ENCODE measurements around the gene RNF149.

The RNF149 gene

DNA sequence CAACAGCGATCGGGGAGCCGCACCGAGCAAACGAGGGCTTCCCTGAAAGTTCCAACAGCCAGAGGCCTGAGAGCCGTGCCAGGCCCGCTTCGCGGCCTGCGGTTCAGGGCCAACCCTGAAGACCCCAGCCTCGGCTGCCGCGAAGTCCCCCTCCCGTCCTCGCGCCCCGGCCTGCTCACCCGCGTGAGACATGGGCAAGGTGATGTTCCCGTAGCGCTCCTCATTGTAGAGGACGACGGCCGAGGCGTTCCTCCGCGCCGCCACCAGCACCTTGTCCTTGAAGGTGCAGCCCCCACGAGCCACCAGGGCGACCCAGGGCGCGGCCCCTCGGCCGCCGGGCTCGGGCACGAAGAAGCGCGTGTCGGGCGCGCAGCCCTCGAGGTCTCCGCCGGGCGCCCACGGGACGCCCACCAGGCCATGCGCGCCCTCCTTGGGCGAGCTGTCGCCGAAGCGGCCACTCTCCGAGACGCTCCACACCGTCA is 510 bp downstream of the RNF149 start:
- TF ChIP-seq GLIS3 (CRISPR knock-in tag; IDR thresholded peaks at IDR 0.05) (no peak), ZC3H10 (CRISPR knock-in tag; IDR thresholded peaks at IDR 0.05) (no peak), OSR1 (CRISPR knock-in tag; IDR thresholded peaks at IDR 0.05) (no peak), ISL1 (CRISPR knock-in tag; IDR thresholded peaks at IDR 0.05) (no peak)
- TF ChIP-seq, protein P1, sequence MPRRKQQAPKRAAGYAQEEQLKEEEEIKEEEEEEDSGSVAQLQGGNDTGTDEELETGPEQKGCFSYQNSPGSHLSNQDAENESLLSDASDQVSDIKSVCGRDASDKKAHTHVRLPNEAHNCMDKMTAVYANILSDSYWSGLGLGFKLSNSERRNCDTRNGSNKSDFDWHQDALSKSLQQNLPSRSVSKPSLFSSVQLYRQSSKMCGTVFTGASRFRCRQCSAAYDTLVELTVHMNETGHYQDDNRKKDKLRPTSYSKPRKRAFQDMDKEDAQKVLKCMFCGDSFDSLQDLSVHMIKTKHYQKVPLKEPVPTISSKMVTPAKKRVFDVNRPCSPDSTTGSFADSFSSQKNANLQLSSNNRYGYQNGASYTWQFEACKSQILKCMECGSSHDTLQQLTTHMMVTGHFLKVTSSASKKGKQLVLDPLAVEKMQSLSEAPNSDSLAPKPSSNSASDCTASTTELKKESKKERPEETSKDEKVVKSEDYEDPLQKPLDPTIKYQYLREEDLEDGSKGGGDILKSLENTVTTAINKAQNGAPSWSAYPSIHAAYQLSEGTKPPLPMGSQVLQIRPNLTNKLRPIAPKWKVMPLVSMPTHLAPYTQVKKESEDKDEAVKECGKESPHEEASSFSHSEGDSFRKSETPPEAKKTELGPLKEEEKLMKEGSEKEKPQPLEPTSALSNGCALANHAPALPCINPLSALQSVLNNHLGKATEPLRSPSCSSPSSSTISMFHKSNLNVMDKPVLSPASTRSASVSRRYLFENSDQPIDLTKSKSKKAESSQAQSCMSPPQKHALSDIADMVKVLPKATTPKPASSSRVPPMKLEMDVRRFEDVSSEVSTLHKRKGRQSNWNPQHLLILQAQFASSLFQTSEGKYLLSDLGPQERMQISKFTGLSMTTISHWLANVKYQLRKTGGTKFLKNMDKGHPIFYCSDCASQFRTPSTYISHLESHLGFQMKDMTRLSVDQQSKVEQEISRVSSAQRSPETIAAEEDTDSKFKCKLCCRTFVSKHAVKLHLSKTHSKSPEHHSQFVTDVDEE (CRISPR knock-in tag; IDR thresholded peaks at IDR 0.05), result no peak
- ATAC-seq, result peak; percentile 21

DNA sequence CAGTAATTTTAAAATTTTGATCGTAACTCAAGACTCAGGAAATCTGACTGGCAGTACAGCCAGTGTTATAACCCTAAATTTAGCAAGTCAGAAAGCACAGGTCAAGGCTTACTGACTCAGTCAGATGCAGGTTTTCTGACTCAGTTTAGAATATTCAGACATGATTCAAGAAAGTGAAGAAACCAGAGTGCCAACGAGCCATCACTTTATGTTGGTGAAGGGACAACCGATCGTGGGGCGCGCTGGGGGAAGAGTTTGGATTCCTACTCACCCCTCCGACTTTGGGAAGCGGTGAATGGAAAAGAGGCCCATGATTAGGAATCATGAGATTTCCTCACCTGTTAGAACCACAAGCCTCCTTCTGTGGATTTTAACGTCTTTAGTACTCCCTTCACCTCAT is 998 bp downstream of the RNF149 start:
- TF ChIP-seq ZC3H10 (CRISPR knock-in tag; IDR thresholded peaks at IDR 0.05) (no peak), ESRRG (CRISPR knock-in tag; IDR thresholded peaks at IDR 0.05) (no peak)
- TF ChIP-seq, protein P2, sequence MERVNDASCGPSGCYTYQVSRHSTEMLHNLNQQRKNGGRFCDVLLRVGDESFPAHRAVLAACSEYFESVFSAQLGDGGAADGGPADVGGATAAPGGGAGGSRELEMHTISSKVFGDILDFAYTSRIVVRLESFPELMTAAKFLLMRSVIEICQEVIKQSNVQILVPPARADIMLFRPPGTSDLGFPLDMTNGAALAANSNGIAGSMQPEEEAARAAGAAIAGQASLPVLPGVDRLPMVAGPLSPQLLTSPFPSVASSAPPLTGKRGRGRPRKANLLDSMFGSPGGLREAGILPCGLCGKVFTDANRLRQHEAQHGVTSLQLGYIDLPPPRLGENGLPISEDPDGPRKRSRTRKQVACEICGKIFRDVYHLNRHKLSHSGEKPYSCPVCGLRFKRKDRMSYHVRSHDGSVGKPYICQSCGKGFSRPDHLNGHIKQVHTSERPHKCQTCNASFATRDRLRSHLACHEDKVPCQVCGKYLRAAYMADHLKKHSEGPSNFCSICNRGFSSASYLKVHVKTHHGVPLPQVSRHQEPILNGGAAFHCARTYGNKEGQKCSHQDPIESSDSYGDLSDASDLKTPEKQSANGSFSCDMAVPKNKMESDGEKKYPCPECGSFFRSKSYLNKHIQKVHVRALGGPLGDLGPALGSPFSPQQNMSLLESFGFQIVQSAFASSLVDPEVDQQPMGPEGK (CRISPR knock-in tag; IDR thresholded peaks at IDR 0.05; ENCODE audit: borderline replicate concordance), result no peak
- no peak for ATAC-seq

DNA sequence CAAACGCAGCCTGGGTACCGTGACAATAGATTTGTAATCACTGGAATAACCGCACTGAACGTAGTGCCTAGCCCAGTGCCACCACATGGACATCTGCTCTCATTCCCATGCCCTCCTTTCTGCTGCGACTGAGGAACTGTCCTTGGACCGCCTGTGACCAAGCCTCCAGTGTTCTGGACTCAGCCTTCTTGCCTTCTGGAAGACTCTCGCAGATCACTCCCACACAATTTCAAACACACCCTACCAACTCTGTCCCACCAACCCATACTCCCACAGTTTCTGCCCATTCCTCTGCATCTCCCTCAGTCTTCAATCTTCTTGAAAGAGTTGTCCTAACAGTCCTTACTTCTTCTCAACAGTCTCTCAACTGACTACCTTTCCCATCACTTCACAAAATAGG is 2.1 kb downstream of the RNF149 start:
- no peak for TF ChIP-seq ZNF565 (CRISPR knock-in tag; conservative IDR thresholded peaks at IDR 0.05; ENCODE audit: low read depth)
- TF ChIP-seq, protein P1 (CRISPR knock-in tag; IDR thresholded peaks at IDR 0.05), result no peak
- peak; percentile 1; the same call in 2 of the 3 replicates for ATAC-seq

DNA sequence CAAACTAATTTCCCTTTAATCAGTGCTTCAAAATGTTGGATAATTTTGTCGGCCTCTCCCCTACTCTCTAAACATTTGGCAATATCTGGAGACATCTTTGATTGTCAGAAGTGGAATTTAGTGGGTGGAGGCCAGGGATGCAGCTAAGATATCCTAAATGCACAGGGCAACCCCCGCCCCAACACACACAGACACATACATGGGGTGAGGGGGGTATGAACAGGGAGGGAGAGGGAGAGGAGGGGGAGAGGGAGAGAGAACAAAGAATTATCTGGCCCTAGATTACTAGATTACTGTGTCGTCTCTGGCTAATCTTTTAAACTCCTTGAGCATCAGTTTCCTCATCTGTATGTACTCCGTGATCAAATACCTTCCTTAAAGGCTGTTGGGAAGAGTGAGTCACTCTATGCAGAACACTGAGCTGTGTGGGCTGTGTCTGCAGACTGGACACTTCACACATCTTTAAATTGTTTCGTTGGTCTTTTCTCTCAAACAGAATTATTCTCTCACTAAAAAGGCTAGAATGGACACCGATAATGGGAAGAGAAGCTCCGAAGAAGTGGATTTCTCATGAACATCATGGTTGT is 2.9 kb downstream of the RNF149 start:
- ATAC-seq, result peak; percentile 61
- no peak for TF ChIP-seq OSR1 (CRISPR knock-in tag; IDR thresholded peaks at IDR 0.05)
- TF ChIP-seq ESRRG (CRISPR knock-in tag; IDR thresholded peaks at IDR 0.05), result no peak

DNA sequence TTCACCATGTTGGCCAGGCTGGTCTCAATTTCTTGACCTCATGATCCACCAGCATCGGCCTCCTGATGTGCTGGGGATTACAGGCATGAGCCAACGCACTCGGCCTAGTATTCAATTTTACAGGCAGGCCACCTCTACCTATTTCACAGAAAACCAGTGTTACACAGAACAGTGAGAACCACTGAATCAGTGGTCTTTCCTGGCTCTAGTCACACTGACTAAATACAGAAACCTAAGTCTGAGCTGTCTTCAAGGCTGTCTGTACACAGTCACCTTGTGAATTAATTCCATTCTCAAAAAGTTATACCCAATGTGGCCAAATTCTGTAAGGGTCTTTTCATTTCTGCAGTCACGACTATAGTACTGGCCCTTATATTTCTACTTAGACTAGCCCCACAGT is 3.5 kb downstream of the RNF149 start:
- ATAC-seq, result no peak

DNA sequence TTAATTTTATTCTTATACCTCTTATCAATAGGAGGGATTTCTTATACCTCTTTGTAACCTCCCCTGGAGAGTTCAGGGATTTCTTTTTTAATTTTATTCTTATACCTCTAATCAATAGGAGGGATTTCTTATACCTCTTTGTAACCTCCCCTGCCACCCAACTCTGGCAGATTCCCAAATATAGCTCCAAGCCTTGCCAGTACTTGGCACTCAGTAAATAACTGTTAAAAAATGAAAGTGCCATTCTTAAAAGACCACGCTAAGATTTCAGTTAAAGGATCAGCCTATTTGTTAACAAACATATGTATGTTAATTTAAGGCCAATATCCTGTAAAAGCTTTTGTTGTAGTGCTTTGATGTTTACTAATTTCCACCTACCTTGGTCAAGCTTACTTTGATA is 4.8 kb downstream of the RNF149 start:
- ATAC-seq, result no peak
- TF ChIP-seq TCF4 (CRISPR knock-in tag; IDR thresholded peaks at IDR 0.05; ENCODE audit: borderline replicate concordance), result no peak
- TF ChIP-seq, protein P3, sequence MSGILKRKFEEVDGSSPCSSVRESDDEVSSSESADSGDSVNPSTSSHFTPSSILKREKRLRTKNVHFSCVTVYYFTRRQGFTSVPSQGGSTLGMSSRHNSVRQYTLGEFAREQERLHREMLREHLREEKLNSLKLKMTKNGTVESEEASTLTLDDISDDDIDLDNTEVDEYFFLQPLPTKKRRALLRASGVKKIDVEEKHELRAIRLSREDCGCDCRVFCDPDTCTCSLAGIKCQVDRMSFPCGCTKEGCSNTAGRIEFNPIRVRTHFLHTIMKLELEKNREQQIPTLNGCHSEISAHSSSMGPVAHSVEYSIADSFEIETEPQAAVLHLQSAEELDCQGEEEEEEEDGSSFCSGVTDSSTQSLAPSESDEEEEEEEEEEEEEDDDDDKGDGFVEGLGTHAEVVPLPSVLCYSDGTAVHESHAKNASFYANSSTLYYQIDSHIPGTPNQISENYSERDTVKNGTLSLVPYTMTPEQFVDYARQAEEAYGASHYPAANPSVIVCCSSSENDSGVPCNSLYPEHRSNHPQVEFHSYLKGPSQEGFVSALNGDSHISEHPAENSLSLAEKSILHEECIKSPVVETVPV (CRISPR knock-in tag; IDR thresholded peaks at IDR 0.05), result no peak
- no peak for TF ChIP-seq OSR1 (CRISPR knock-in tag; IDR thresholded peaks at IDR 0.05)
- TF ChIP-seq SNAI2 (CRISPR knock-in tag; IDR thresholded peaks at IDR 0.05), result no peak
- TF ChIP-seq, protein P1 (CRISPR knock-in tag; IDR thresholded peaks at IDR 0.05), result no peak
- no peak for TF ChIP-seq RARB (CRISPR knock-in tag; IDR thresholded peaks at IDR 0.05)
- TF ChIP-seq ZNF8 (CRISPR knock-in tag; IDR thresholded peaks at IDR 0.05), result no peak
- TF ChIP-seq, protein P2 (CRISPR knock-in tag; IDR thresholded peaks at IDR 0.05; ENCODE audit: borderline replicate concordance), result no peak
- no peak for TF ChIP-seq ARNTL (CRISPR knock-in tag; IDR thresholded peaks at IDR 0.05; ENCODE audit: borderline replicate concordance, low read depth)
- no peak for TF ChIP-seq BACH2 (CRISPR knock-in tag; IDR thresholded peaks at IDR 0.05; ENCODE audit: borderline replicate concordance)
- TF ChIP-seq ZNF70 (CRISPR knock-in tag; IDR thresholded peaks at IDR 0.05), result no peak
- no peak for TF ChIP-seq ZFP30 (CRISPR knock-in tag; IDR thresholded peaks at IDR 0.05)
- no peak for TF ChIP-seq ESRRG (CRISPR knock-in tag; IDR thresholded peaks at IDR 0.05)
- no peak for TF ChIP-seq ISL1 (CRISPR knock-in tag; IDR thresholded peaks at IDR 0.05)
- no peak for TF ChIP-seq ZFP3 (CRISPR knock-in tag; IDR thresholded peaks at IDR 0.05)

More for the DNA sequence above, 3.5 kb downstream of the RNF149 start:
- TF ChIP-seq ZFP30 (CRISPR knock-in tag; IDR thresholded peaks at IDR 0.05) (no peak), OSR1 (CRISPR knock-in tag; IDR thresholded peaks at IDR 0.05) (no peak)
